NOMO-1 (cell line): ENCODE results near the gene P4HA2.

Experiments used
- DNase-seq, 2 experiments: peaks; one replicate each; lab custom pipeline; 2025; ENCODE audit not compliant: unreplicated experiment in 2 of 2; lab: John Stamatoyannopoulos, UW

The P4HA2 gene

GRCh38 chr5:132226516-132227234 is 978 bp downstream of the P4HA2 start:
- DNase-seq = no peak

GRCh38 chr5:132225165-132226032 is 2.3 kb downstream of the P4HA2 start:
- DNase-seq = no peak

- no peak for DNase-seq
Measured at GRCh38 chr5:132224716-132225115, 2.9 kb downstream of the P4HA2 start.

GRCh38 chr5:132223861-132224260 is 3.8 kb downstream of the P4HA2 start:
- no peak for DNase-seq

DNA sequence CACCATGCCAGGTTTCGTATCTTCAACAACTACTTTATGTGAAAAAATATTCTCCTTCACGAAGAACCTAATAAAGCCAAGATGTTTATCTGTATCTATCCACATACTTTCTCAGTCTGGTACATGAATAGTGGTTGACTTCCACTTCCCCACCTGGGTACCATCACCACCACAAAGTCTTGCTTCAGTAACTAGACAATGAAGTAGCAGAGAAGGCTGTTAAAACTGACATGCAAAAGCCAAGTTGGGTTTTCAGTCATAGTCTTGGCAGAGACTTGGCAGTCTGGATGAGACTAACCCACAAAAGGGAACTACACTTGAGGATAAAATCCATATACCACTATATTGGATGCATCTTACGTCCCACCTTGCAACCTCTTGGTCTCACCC is 5.0 kb downstream of the P4HA2 start:
- no peak for DNase-seq

DNA sequence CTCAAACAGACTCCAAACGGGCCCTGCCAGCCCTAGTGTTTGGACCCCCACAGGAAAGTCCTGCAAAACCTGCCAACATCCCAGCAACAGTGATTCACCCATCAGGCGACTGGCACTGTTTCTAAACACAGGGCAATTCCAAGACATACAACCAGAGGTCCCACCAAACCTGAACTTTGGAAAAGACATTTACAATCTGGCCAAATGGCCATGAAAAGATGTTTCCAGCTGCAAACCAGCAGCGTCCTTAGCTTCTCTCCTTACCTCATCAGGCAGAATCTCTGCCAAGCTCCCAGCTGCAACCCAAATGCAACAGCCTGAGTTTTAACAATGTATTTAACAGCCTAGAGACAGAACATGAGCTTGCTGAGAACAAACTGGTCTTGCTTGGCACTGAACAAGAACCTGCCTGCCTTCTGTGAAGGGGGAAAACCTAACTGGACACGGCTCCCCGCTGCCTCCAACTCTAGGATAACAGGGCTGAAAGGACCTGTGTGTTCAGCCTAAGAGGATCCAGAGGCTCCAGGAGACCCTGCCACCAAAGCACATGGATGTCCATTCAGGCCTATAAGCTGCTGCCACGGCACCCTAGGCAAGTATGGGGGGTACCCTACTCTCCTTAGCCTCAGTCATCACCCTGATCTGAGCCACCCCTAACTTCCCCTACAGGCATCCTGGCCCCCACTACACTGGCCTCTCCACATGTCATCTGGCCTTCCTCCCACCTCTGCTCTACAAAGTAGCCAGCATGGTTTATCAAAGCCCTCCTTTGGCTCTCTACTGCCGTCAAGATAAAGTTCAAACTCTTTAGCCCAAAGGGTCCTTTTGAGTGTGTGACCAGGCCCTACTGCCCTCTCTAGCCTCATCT is 5.6 kb downstream of the P4HA2 start:
- DNase-seq = no peak

GRCh38 chr5:132220491-132220890 is 7.2 kb downstream of the P4HA2 start:
- no peak for DNase-seq

- no peak for DNase-seq
Measured at GRCh38 chr5:132219981-132220380, 7.7 kb downstream of the P4HA2 start.

DNA sequence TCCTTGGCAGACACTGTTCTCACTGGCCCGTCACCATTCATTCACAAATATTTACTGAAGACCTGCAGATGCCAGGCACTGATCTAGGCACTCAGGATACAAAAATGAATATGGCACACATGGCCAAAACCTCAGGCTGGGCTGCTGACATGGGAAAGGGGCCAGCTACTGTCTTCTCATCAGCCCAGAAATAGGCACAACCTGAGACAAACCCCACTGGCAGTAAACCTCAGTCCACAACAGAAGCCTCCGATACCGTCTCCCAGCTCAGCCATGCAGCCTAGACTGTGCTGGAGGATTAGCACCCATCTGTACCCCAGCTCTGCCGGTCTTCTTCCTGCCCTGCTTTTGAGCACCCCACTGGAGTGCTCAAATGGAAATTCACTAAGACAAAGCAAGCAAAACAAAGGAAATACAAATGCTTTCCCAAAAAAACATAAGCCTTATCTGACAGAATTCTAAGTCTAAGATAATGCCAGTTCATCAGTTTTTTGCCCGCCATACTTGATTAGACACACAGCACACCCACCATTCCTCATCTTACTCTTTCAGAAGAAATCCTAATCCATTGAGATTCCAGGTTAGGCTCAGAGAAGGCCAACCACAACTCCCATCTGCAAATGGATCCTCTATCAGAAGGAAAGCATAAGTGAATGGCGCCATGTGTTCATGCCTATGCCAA is 8.2 kb downstream of the P4HA2 start:
- no peak for DNase-seq

- DNase-seq = no peak
Measured at GRCh38 chr5:132218321-132218720, 9.3 kb downstream of the P4HA2 start.

DNA sequence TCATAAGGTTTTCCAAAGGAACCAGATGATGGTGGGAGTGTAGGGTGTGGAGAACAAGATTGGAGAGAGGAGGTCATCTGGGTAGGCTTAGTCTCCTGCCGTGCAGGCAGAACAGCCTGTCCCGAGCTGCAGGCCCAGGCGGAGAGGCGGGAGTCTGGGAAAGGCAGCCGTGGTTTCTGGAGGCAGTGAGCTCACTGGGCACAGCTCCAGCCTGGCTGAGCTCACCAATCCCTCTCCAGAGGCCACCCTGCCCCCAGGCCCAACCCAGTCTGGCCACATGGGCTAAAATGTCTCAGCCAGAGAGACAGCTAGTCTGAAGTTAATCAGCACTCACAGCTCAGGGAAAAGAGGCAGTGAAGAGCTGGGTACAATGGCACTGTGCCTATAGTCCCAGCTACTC is 12.3 kb downstream of the P4HA2 start:
- DNase-seq = no peak

DNA sequence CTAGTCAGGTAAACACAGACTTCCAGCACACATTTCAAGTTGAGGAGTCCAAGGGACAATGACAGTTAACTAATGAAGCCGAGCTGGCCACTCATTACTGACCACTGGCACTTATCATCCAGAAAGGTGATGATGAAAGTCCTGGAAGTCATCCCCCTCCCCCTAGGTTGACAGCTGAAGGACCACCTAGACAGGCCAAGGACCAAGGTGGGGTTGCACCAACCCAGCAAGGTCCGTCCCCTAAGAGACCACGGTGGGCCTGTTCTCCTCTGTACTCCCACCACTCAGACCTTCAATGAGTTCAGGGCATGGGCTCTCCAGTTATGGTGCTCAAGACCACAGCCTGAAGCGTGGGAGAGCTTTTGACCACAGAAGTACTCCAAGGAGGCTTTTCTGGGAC is 13.2 kb downstream of the P4HA2 start:
- no peak for DNase-seq

- no peak for DNase-seq
Measured at GRCh38 chr5:132213666-132214065, 14.0 kb downstream of the P4HA2 start.

GRCh38 chr5:132211787-132212186 is 15.9 kb downstream of the P4HA2 start:
- no peak for DNase-seq

DNA sequence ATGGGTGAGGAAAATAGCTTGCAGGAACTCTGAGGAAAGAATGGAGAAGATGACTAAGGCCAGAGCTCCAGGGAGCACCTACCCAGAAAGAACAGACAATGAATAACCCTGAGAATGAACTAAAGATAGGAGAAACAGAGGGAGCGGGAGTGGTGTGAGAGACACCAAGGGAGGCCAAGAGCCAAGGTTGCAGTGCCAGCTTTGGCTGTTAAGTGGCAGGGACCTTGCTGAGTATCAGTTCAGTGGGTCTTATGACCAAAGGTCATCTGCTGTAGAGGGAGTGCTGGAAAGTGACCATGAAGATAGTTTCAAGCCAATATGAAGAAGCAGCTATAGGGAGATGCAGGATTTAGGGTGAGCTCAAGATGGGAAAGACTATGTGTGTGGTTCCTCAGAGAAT is 16.7 kb downstream of the P4HA2 start:
- no peak for DNase-seq

DNA sequence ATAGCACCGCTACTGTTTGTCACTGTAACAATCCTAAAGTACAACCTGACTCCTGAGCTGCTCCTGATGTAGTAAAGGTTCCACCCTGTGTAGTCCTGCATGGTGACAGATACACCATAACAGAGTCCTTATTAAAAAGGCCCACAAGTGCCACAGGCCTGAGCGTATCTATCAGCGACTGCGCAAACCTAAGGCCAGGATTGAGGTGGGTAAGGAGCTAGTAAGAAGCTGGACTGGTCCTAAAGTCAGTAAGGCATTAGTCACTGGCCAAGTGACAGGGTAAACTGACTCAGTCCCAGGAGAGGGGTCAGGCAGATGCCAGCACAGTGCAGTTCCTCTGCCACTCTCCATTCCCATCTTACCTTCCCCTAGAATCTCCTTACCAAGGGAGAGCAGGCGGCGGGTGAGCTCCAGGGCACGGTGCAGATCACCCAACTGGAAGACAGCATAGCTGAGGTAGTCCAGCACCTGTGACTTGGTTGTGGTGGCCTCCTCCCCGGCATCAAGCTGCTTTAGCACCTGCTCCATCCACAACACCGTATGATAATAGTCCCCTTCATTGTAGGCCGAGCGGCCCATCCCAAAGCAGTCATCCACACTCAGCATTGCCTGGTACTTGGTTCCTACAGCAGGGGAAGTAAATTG is 17.6 kb downstream of the P4HA2 start:
- no peak for DNase-seq

GRCh38 chr5:132209131-132209530 is 18.5 kb downstream of the P4HA2 start:
- no peak for DNase-seq

DNA sequence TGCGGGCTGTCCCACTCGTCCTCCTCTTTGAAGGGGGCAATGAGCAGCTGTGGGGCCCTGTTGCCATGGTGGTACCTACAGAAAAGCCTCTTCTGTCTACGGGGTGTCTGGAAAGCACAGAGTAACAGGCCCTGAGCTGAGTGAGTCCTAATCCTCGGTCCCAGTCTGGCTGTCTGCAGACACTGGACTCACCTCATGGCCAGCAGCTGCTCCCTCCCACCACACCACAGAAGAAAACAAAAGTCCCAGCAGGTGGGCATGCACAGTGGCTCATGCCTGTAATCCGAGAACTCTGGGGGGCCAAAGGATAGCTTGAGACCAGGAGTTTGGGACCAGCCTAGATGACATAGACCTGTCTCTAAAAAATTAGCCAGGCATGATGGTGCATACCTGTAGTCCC is 19.9 kb downstream of the P4HA2 start:
- DNase-seq = no peak

- no peak for DNase-seq
Measured at GRCh38 chr5:132206782-132207181, 20.9 kb downstream of the P4HA2 start.
